Spleen (tissue), 7 donors: ENCODE measurements around the gene SLC27A3.
A peak's percentile ranks its signal among the peaks of the same experiment; 100 is the strongest.

Experiments
- CTCF ChIP-seq, 11 experiments: fragments of 200-600 bp in 7 of 11; fragments of 450-650 bp in 4 of 11; sonication (generic) in 4 of 11; IDR thresholded peaks in 8 of 11; conservative IDR thresholded peaks in 3 of 11; 1 replicate in 7 of 11; 2 replicates in 4 of 11; pipeline versions ENCODE4 v1.4.0 to v1.8.0; 2016 to 2021; ENCODE audit warnings: antibody characterized with exemption in 11 of 11, inconsistent platforms in 4 of 11, mild to moderate bottlenecking in 1 of 11
- POLR2A ChIP-seq, 3 donors: fragments of 450-650 bp; IDR thresholded peaks; one replicate each; pipeline ENCODE4 v1.5.1; 2017; ENCODE audit warnings: antibody characterized with exemption in 3 of 3, mild to moderate bottlenecking in 1 of 3
- POLR2AphosphoS5 ChIP-seq, 3 donors: sonication (generic); formaldehyde crosslinking; IDR thresholded peaks; one replicate each; pipeline ENCODE4 v1.5.1; 2017; ENCODE audit warnings: antibody characterized with exemption in 3 of 3
- donor health status: DM: no; HTN: no; CAD: no; lungs with moderate emphysema.
- donor health status: DM: no; HTN: no; CAD: no.
- donor health status: DM: no; HTN: no; CAD: no.

DNA sequence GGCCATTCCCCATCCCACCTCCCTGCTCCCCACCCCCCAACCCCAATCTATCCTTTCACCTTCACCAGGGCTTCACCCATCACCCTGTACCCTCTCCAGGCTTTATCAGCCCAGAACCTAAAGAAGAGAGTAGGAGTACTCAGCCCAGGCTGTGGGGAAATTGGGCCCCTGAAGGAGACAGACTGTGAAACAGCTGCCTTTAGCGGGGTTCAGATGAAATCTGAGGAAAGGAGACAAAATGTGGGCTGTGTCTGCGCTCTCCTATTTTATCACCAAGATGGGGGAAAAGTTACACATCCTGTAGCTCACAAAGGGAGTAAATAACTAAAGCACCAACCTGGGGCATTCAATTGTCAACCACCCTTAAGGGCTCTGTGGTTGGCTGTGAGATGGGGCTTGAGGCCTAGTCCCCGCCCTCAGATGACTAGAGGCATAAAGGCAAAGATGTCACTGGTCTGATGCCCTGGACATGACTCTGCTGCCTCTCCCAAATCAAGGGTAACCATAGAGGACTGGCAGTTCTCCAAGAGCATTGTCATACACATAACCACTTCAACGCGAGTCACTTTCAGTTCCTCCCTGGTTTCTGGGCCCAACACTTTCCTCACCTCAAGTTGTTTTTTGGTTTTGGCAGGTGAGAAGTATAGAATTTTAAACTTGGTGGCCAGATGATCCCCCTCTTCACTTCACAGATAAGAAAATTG lies 30.0 kb downstream of the SLC27A3 start:
- TF ChIP-seq POLR2A (IDR thresholded peaks at IDR 0.05) (no peak), CTCF (IDR thresholded peaks at IDR 0.05 in 8 of 11, conservative IDR thresholded peaks at IDR 0.05 in 3 of 11) (no peak), POLR2AphosphoS5 (IDR thresholded peaks at IDR 0.05) (peak in 2 of 3 donors; percentile 28 to 89)
